ENCODE measurements around the gene PHAF1.

DNA sequence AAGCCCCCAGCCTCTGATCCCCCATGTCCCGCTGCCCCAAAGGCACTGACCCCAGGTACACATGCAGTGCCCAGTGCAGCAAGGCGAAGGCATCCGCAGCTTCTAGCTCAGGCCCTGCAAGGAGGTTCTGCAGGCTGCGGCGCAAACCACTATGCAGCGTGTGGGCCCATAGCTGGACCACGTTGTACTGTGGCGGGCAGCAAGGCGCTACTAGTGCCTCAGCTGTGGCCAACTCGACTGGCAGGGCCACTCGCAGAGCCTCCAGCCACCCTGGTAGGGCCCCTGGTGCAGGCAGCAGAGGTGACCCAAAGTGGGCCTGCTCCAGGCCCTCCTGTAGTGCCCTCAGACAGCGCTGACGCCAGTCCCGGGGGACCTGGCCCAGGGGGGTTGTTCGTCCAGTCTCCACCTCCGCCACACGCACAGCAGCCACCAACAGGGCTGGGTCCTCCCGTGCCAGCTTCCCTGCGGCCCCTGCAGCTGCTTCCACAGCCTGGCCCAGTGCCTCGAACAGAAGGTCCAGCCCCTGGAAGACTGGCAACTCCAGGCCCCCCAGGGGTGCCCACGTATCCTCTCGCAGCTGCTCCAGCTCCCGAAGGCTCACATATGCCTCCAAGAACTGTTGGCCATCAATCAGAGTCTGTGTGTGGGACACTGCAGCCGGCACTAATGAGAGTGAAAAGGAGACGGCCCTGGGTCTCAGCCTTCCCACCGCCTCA, 77.6 kb downstream of the PHAF1 start:
- TF ChIP-seq EP300 (conservative IDR thresholded peaks at IDR 0.05; ENCODE audit: poor library complexity, severe bottlenecking) (no peak), TAF1 (IDR thresholded peaks at IDR 0.05; ENCODE audit: low read depth) (no peak)

All from neural cell (in vitro differentiated cells).